Hepatocyte (in vitro differentiated cells): ENCODE data around the gene ATP13A2.
"Not testable (repeated sequence)": the region's sequence is repeated elsewhere in the genome, so short reads cannot be mapped to it uniquely, and the experiment has no call there.

Experiments used
- CTCF ChIP-seq: fragments of 200-600 bp; sonication (generic); IDR thresholded peaks from 2 replicates; pipeline ENCODE4 v1.5.1; 2016; ENCODE audit warnings: antibody characterized with exemption, mild to moderate bottlenecking; ENCODE audit not compliant: poor library complexity
- EZH2phosphoT487 ChIP-seq: fragments of 200-600 bp; sonication (generic); IDR thresholded peaks from one replicate; pipeline ENCODE4 v1.6.1; 2018; ENCODE audit warnings: antibody characterized with exemption, mild to moderate bottlenecking, low read depth, moderate library complexity; ENCODE audit not compliant: unreplicated experiment, severe bottlenecking

- not testable (repeated sequence) for TF ChIP-seq EZH2phosphoT487, CTCF
Observed at GRCh38 chr1:16936580-16936979, 75.1 kb downstream of the ATP13A2 start.
